H9 (cell line): ENCODE measurements around the gene FBXL20. TPM values are rescaled to one million over a fixed set of nuclear protein-coding genes. Genes with fewer than 3 reads are reported as not detected.

Experiments used
- DNase-seq: peaks from one replicate; pipeline ENCODE4 v3.0.0-alpha.2; 2017
- H2AFZ ChIP-seq: one replicate; pipeline ENCODE4 v1.6.1; 2013; ENCODE audit warnings: mild to moderate bottlenecking, low read length, control low read depth, moderate library complexity
- H2AK5ac ChIP-seq: 2 replicates; pipeline ENCODE4 v1.6.1; 2013; ENCODE audit warnings: low read length, control low read depth, mixed read lengths; ENCODE audit not compliant: insufficient read length
- H2BK120ac ChIP-seq: one replicate; pipeline ENCODE4 v1.6.1; 2013; ENCODE audit warnings: low read depth, mild to moderate bottlenecking, low read length, control low read depth, inconsistent platforms; ENCODE audit not compliant: poor library complexity, severe bottlenecking
- H2BK12ac ChIP-seq: 2 replicates; pipeline ENCODE4 v1.6.1; 2013; ENCODE audit warnings: low read length, control low read depth, mixed read lengths, low read depth; ENCODE audit not compliant: insufficient read length
- H2BK15ac ChIP-seq: 2 replicates; pipeline ENCODE4 v1.6.1; 2013; ENCODE audit warnings: low read depth, low read length, control low read depth
- H2BK20ac ChIP-seq: one replicate; pipeline ENCODE4 v1.6.1; 2013; ENCODE audit warnings: low read depth, mild to moderate bottlenecking, low read length, control low read depth, inconsistent platforms; ENCODE audit not compliant: poor library complexity, severe bottlenecking
- H2BK5ac ChIP-seq: 2 replicates; pipeline ENCODE4 v1.6.1; 2013; ENCODE audit warnings: low read length, control low read depth, mixed read lengths; ENCODE audit not compliant: insufficient read length
- H3K14ac ChIP-seq: 2 replicates; pipeline ENCODE4 v1.6.1; 2013; ENCODE audit warnings: low read length, control low read depth; ENCODE audit not compliant: insufficient read depth
- H3K18ac ChIP-seq: 2 replicates; pipeline ENCODE4 v1.6.1; 2013; ENCODE audit warnings: low read depth, mild to moderate bottlenecking, mixed read lengths, low read length, control low read depth; ENCODE audit not compliant: insufficient read length
- H3K23ac ChIP-seq: 2 replicates; pipeline ENCODE4 v1.6.1; 2013; ENCODE audit warnings: low read length, control low read depth, mixed read lengths, low read depth; ENCODE audit not compliant: insufficient read length
- H3K23me2 ChIP-seq: 2 replicates; pipeline ENCODE4 v1.6.1; 2013; ENCODE audit warnings: low read depth, mild to moderate bottlenecking, mixed read lengths, low read length, control low read depth; ENCODE audit not compliant: insufficient read length, poor library complexity, severe bottlenecking
- H3K27ac ChIP-seq: 2 replicates; pipeline ENCODE4 v1.5.1; 2013; ENCODE audit warnings: low read length, control low read depth, mixed read lengths, low read depth; ENCODE audit not compliant: insufficient read length
- H3K27me3 ChIP-seq: 2 replicates; pipeline ENCODE4 v1.6.1; 2013; ENCODE audit warnings: low read length, control low read depth, inconsistent platforms; ENCODE audit not compliant: insufficient read depth
- H3K4ac ChIP-seq: 2 replicates; pipeline ENCODE4 v1.6.1; 2013; ENCODE audit warnings: low read depth, mild to moderate bottlenecking, control low read depth, inconsistent platforms, low read length, moderate library complexity
- H3K4me1 ChIP-seq: 2 replicates; pipeline ENCODE4 v1.6.1; 2013; ENCODE audit warnings: low read length, control low read depth, inconsistent platforms; ENCODE audit not compliant: insufficient read depth
- H3K4me2 ChIP-seq: 2 replicates; pipeline ENCODE4 v1.6.1; 2013; ENCODE audit warnings: low read length, control low read depth, mixed read lengths; ENCODE audit not compliant: insufficient read length, insufficient read depth
- H3K56ac ChIP-seq: 2 replicates; pipeline ENCODE4 v1.6.1; 2013; ENCODE audit warnings: low read depth, mild to moderate bottlenecking, mixed read lengths, low read length, control low read depth; ENCODE audit not compliant: insufficient read length
- H3K79me1 ChIP-seq: 2 replicates; pipeline ENCODE4 v1.6.1; 2013; ENCODE audit warnings: low read depth, mild to moderate bottlenecking, moderate library complexity, low read length, control low read depth, inconsistent platforms; ENCODE audit not compliant: insufficient read depth, poor library complexity, severe bottlenecking
- H3K79me2 ChIP-seq: 2 replicates; pipeline ENCODE4 v1.6.1; 2013; ENCODE audit warnings: low read length, control low read depth, inconsistent platforms; ENCODE audit not compliant: insufficient read depth
- H3K9ac ChIP-seq: 2 replicates; pipeline ENCODE4 v1.6.1; 2013; ENCODE audit warnings: low read length, control low read depth, mixed read lengths; ENCODE audit not compliant: insufficient read length; ENCODE audit errors: extremely low read depth
- H3K9me3 ChIP-seq: one replicate; pipeline ENCODE4 v1.6.1; 2013; ENCODE audit warnings: low read depth, low read length, inconsistent platforms; ENCODE audit not compliant: control insufficient read depth
- H3T11ph ChIP-seq: one replicate; pipeline ENCODE4 v1.6.1; 2013; ENCODE audit warnings: mild to moderate bottlenecking, low read length, control low read depth, inconsistent platforms
- H4K20me1 ChIP-seq: one replicate; pipeline ENCODE4 v1.6.1; 2013; ENCODE audit not compliant: control insufficient read depth, insufficient read length, insufficient read depth
- H4K5ac ChIP-seq: 2 replicates; pipeline ENCODE4 v1.6.1; 2013; ENCODE audit warnings: low read depth, mild to moderate bottlenecking, mixed read lengths, low read length, control low read depth; ENCODE audit not compliant: insufficient read length
- H4K8ac ChIP-seq: replicated peaks from 2 replicates; pipeline ENCODE4 v1.6.1; 2013; ENCODE audit warnings: low read length, control low read depth, mixed read lengths, low read depth; ENCODE audit not compliant: insufficient read length
- H4K91ac ChIP-seq: 2 replicates; pipeline ENCODE4 v1.6.1; 2013; ENCODE audit warnings: low read depth, mild to moderate bottlenecking, moderate library complexity, mixed read lengths, low read length, control low read depth; ENCODE audit not compliant: insufficient read length
- H3K27ac Mint-ChIP-seq, 3 experiments: 2 replicates in 2 of 3; 3 replicates in 1 of 3; pipeline ENCODE4 v1.8.0; 2020 to 2021; ENCODE audit warnings: mixed read lengths in 3 of 3, mild to moderate bottlenecking in 1 of 3, moderate library complexity in 1 of 3
- H3K27me3 Mint-ChIP-seq: 2 replicates; pipeline ENCODE4 v1.8.0; 2021; ENCODE audit warnings: low read depth, mild to moderate bottlenecking, moderate library complexity, mixed read lengths
- H3K36me3 Mint-ChIP-seq, 3 experiments: 2 replicates in 2 of 3; 3 replicates in 1 of 3; pipeline ENCODE4 v1.8.0; 2020 to 2021; ENCODE audit warnings: low read depth in 3 of 3, mixed read lengths in 3 of 3; ENCODE audit not compliant: insufficient read depth in 1 of 3
- H3K4me1 Mint-ChIP-seq, 2 experiments: 2 replicates each; pipeline ENCODE4 v1.8.0; 2020; ENCODE audit warnings: mixed read lengths in 2 of 2
- H3K4me3 Mint-ChIP-seq, 2 experiments: 2 replicates in 1 of 2; 3 replicates in 1 of 2; pipeline ENCODE4 v1.8.0; 2020 to 2021; ENCODE audit warnings: mild to moderate bottlenecking in 2 of 2, mixed read lengths in 2 of 2, moderate library complexity in 1 of 2
- H3K9me3 Mint-ChIP-seq, 2 experiments: 2 replicates in 1 of 2; 3 replicates in 1 of 2; pipeline ENCODE4 v1.8.0; 2020; ENCODE audit warnings: mild to moderate bottlenecking in 2 of 2, mixed read lengths in 2 of 2, moderate library complexity in 1 of 2
- WGBS: extraction: QIAGEN DNeasy Blood & Tissue Kit; methylation state at CpG from one replicate; pipeline ENCODE4 v1.1.7; 2013; ENCODE audit warnings: missing lambda C conversion rate, low lambda C conversion rate, mixed read lengths; ENCODE audit not compliant: insufficient read length; ENCODE audit errors: extremely low coverage; 5-methylcytosine and 5-hydroxymethylcytosine counted together
- total RNA-seq: library from RNA; stranded (reverse); gene quantifications from 2 replicates; pipeline ENCODE4 v1.2.1, GENCODE V29; 2021
- TF ChIP-seq, protein P1 (sequence below): fragments of 200-600 bp; sonication (generic); conservative IDR thresholded peaks from 3 replicates; pipeline ENCODE4 v1.8.0; 2021; ENCODE audit warnings: antibody characterized with exemption, mild to moderate bottlenecking

Gene FBXL20
- total RNA-seq, 1 experiment from 2014 or later, result 18.4 TPM

DNA sequence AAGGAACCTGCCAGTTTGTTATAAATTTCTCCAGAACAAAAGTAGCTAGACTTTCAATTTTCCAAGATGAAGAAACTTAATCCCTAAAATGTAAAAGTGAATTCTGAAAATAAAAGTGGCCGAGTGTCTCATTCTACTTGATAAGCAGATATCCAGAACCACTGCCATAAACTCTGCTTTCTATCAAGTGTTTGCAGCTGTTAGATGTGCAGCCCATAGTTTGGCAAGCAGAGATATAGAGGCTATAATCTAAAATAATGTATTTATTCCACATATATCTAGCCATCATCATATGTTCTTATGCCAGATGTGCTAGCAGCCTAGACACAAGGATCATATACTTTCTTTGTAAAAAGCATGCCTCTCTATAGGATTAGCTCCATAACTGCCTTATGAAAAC, 14.7 kb upstream of the FBXL20 start:
- Histone ChIP-seq H2BK5ac (no peak overlapping the region), H3K27me3 (no peaks in the 10 kb centered on the region), H2BK20ac (no peak overlapping the region), H2AFZ (no peak overlapping the region), H2AK5ac (no peak overlapping the region), H3K56ac (no peak overlapping the region), H2BK15ac (no peak overlapping the region), H4K8ac (no peak overlapping the region), H3T11ph (no peak overlapping the region), H3K14ac (no peak overlapping the region), H3K4ac (no peak overlapping the region), H3K4me1 (no peaks in the 10 kb centered on the region), H3K9ac (no peak overlapping the region), H2BK12ac (no peak overlapping the region), H4K5ac (no peak overlapping the region), H3K79me2 (no peaks in the 10 kb centered on the region), H3K23me2 (no peaks in the 10 kb centered on the region), H2BK120ac (no peak overlapping the region), H4K91ac (no peak overlapping the region), H3K27ac (no peak overlapping the region), H3K23ac (no peak overlapping the region), H4K20me1 (no peaks in the 10 kb centered on the region), H3K18ac (no peak overlapping the region), H3K4me2 (no peak overlapping the region), H3K79me1 (no peaks in the 10 kb centered on the region), H3K9me3 (no peaks in the 10 kb centered on the region)
- TF ChIP-seq, protein P1, sequence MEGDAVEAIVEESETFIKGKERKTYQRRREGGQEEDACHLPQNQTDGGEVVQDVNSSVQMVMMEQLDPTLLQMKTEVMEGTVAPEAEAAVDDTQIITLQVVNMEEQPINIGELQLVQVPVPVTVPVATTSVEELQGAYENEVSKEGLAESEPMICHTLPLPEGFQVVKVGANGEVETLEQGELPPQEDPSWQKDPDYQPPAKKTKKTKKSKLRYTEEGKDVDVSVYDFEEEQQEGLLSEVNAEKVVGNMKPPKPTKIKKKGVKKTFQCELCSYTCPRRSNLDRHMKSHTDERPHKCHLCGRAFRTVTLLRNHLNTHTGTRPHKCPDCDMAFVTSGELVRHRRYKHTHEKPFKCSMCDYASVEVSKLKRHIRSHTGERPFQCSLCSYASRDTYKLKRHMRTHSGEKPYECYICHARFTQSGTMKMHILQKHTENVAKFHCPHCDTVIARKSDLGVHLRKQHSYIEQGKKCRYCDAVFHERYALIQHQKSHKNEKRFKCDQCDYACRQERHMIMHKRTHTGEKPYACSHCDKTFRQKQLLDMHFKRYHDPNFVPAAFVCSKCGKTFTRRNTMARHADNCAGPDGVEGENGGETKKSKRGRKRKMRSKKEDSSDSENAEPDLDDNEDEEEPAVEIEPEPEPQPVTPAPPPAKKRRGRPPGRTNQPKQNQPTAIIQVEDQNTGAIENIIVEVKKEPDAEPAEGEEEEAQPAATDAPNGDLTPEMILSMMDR, result no peak
- WGBS, result no CpG with 5 or more reads among the region's 1 CpG
- no peaks in the 10 kb centered on the region for H3K4me1 Mint-ChIP-seq
- H3K9me3 Mint-ChIP-seq, result no peaks in the 10 kb centered on the region
- DNase-seq, result no peak
- H3K27ac Mint-ChIP-seq, result no peak overlapping the region
- H3K4me3 Mint-ChIP-seq, result no peak overlapping the region
- no peaks in the 10 kb centered on the region for H3K27me3 Mint-ChIP-seq
- H3K36me3 Mint-ChIP-seq, result peaks cover 27 to 80% (median 61%) of the 10 kb centered on the region in 3 experiments
